K562 (cell line): ENCODE results near the gene PRODH2. TPM values are rescaled to one million over a fixed set of nuclear protein-coding genes. Genes with fewer than 3 reads are reported as not detected.

Experiments used
- ATAC-seq: fragments of 200-7000 bp; cut with Tn5 transposase; 3 replicates; pipeline ENCODE4 v1.9.1; 2020; ENCODE audit warnings: moderate library complexity
- BruUV-seq: library from RNA; stranded (reverse); fragments of 400-500 nt; replicated peaks from 2 replicates; lab custom pipeline; 2021; lab: Mats Ljungman, UMichigan
- CTCF ChIA-PET: fragments of 300-600 bp; formaldehyde crosslinking; extraction: SDS; loops from one replicate; lab custom pipeline; 2021; ENCODE audit warnings: low intra/inter-chr PET ratio; lab: Yijun Ruan, JAX
- POLR2A ChIA-PET: fragments of 300-600, 350-650 bp; sonication (Branson Sonifier 250); formaldehyde crosslinking; extraction: SDS; loops from one replicate; lab custom pipeline; 2021; ENCODE audit warnings: antibody characterized with exemption, inconsistent platforms; lab: Yijun Ruan, JAX
- DNase-seq, 4 experiments: peaks; one replicate each; pipeline versions ENCODE4 v3.0.0 to v3.0.0-alpha.2; 2011 to 2018; ENCODE audit warnings: low spot score in 3 of 4, mixed read lengths in 3 of 4; ENCODE audit errors: extremely low read depth in 1 of 4
- FAIRE-seq: peaks from 2 replicates; lab custom pipeline; 2011; peaks lifted over from hg19 to GRCh38; lab: Jason Lieb, UNC
- H2AFZ ChIP-seq: 2 replicates; pipeline ENCODE4 v1.6.0; 2011; ENCODE audit warnings: low read depth, low read length, control low read depth, inconsistent platforms
- H3K27ac ChIP-seq: fragments of 200-600 bp; 3 replicates; pipeline ENCODE4 v1.8.0; 2011; ENCODE audit warnings: low read depth, mild to moderate bottlenecking, control low read depth, inconsistent platforms, low read length, moderate library complexity, mixed read lengths; ENCODE audit errors: extremely low read depth
- H3K27me3 ChIP-seq, 2 experiments: fragments of 300-600 bp in 1 of 2; 2 replicates in 1 of 2; 3 replicates in 1 of 2; pipeline versions ENCODE4 v1.6.0 to v1.8.0; 2011; ENCODE audit warnings: inconsistent platforms in 2 of 2, low read length in 2 of 2, mild to moderate bottlenecking in 1 of 2, mixed read lengths in 1 of 2, moderate library complexity in 1 of 2; ENCODE audit not compliant: control insufficient read depth in 2 of 2, insufficient read depth in 2 of 2
- H3K36me3 ChIP-seq: fragments of 300-600 bp; 3 replicates; pipeline ENCODE4 v1.8.0; 2011; ENCODE audit warnings: mild to moderate bottlenecking, low read length, inconsistent platforms; ENCODE audit not compliant: control insufficient read depth, insufficient read depth
- H3K4me1 ChIP-seq, 2 experiments: fragments of 200-600 bp in 1 of 2; replicated peaks in 1 of 2; 2 replicates in 1 of 2; 3 replicates in 1 of 2; pipeline versions ENCODE4 v1.5.1 to v1.8.0; 2011; ENCODE audit warnings: inconsistent platforms in 2 of 2, low read length in 2 of 2, mild to moderate bottlenecking in 1 of 2, mixed read lengths in 1 of 2, moderate library complexity in 1 of 2; ENCODE audit not compliant: control insufficient read depth in 2 of 2, insufficient read depth in 2 of 2
- H3K4me2 ChIP-seq: 2 replicates; pipeline ENCODE4 v1.6.1; 2011; ENCODE audit warnings: low read length, control low read depth, inconsistent platforms, mixed read lengths; ENCODE audit not compliant: insufficient read depth
- H3K4me3 ChIP-seq: fragments of 200-600 bp; sonication (generic), shearing (Covaris generic); 2 replicates; pipeline ENCODE4 v1.5.1; 2016; ENCODE audit warnings: control low read depth, inconsistent platforms
- H3K79me2 ChIP-seq: fragments of 200-600 bp; 3 replicates; pipeline ENCODE4 v1.8.0; 2011; ENCODE audit warnings: low read length, inconsistent platforms; ENCODE audit not compliant: control insufficient read depth, insufficient read depth
- H3K9ac ChIP-seq, 2 experiments: 2 replicates each; pipeline versions ENCODE4 v1.6.0 to v1.6.1; 2011; ENCODE audit warnings: low read depth in 2 of 2, low read length in 2 of 2, control low read depth in 1 of 2, inconsistent platforms in 1 of 2, mild to moderate bottlenecking in 1 of 2, mixed read lengths in 1 of 2; ENCODE audit not compliant: insufficient read depth in 1 of 2
- H3K9me1 ChIP-seq: one replicate; pipeline ENCODE4 v1.6.0; 2011; ENCODE audit warnings: inconsistent platforms, mild to moderate bottlenecking, low read length, moderate library complexity; ENCODE audit not compliant: control insufficient read depth, insufficient read depth
- H3K9me3 ChIP-seq: replicated peaks from 2 replicates; pipeline ENCODE4 v1.5.1; 2011; ENCODE audit warnings: low read depth, low read length, inconsistent platforms; ENCODE audit not compliant: control insufficient read depth, insufficient read depth
- H4K20me1 ChIP-seq: replicated peaks from 2 replicates; pipeline ENCODE4 v1.6.1; 2011; ENCODE audit warnings: low read length, inconsistent platforms, mixed read lengths; ENCODE audit not compliant: control insufficient read depth, insufficient read depth
- CREB5 ChIP-seq: fragments of 250-450 bp; sonication (Bioruptor Pico); IDR thresholded peaks from 2 replicates; pipeline ENCODE4 v1.5.0; 2020; ENCODE audit warnings: mild to moderate bottlenecking
- DNMT1 ChIP-seq: fragments of 450-650 bp; IDR thresholded peaks from 2 replicates; pipeline ENCODE4 v1.6.1; 2016; ENCODE audit warnings: antibody characterized with exemption, mild to moderate bottlenecking
- ETS1 ChIP-seq: conservative IDR thresholded peaks from 2 replicates; pipeline ENCODE4 v1.6.1; 2011; ENCODE audit warnings: low read depth, mild to moderate bottlenecking, low read length; ENCODE audit not compliant: control insufficient read depth
- FIP1L1 ChIP-seq: fragments of 200-400 bp; formaldehyde crosslinking; IDR thresholded peaks from 2 replicates; pipeline ENCODE4 v1.6.1; 2018; ENCODE audit warnings: mild to moderate bottlenecking, low read depth, low read length; ENCODE audit not compliant: poor library complexity, severe bottlenecking
- FOXO4 ChIP-seq: fragments of 450-650 bp; formaldehyde crosslinking; IDR thresholded peaks from 2 replicates; pipeline ENCODE4 v1.4.0; 2020; ENCODE audit warnings: mild to moderate bottlenecking, moderate library complexity
- PBX2 ChIP-seq, 2 experiments: IDR thresholded peaks in 1 of 2; conservative IDR thresholded peaks in 1 of 2; 2 replicates each; pipeline ENCODE4 v1.6.1; 2016; ENCODE audit warnings: low read depth in 2 of 2, mild to moderate bottlenecking in 1 of 2, missing compliant biosample characterization in 1 of 2, missing genetic modification characterization in 1 of 2, moderate library complexity in 1 of 2
- PHF20 ChIP-seq: fragments of 450-650 bp; IDR thresholded peaks from 2 replicates; pipeline ENCODE4 v1.6.1; 2018; ENCODE audit not compliant: partially characterized antibody
- RBFOX2 ChIP-seq: fragments of 200-400 bp; formaldehyde crosslinking; IDR thresholded peaks from 2 replicates; pipeline ENCODE4 v1.6.1; 2017; ENCODE audit warnings: low read depth, mild to moderate bottlenecking, low read length, moderate library complexity
- SMARCE1 ChIP-seq: fragments of 450-650 bp; IDR thresholded peaks from 2 replicates; pipeline ENCODE4 v1.7.1; 2016; ENCODE audit warnings: mild to moderate bottlenecking
- ZNF398 ChIP-seq: fragments of 250-450 bp; sonication (Bioruptor Pico); IDR thresholded peaks from 2 replicates; pipeline ENCODE4 v1.8.0; 2021; ENCODE audit warnings: moderate library complexity, mild to moderate bottlenecking, inconsistent platforms
- ZNF512 ChIP-seq: IDR thresholded peaks from 2 replicates; pipeline ENCODE4 v1.6.1; 2016; ENCODE audit warnings: missing genetic modification characterization, missing compliant biosample characterization
- WGBS: fragments of 100-300 bp; shearing (Covaris generic); methylation state at CpG from one replicate; pipeline ENCODE4 v1.1.6; 2016; ENCODE audit warnings: low coverage, mixed read lengths; ENCODE audit not compliant: insufficient coverage; ENCODE audit errors: missing lambda C conversion rate; 5-methylcytosine and 5-hydroxymethylcytosine counted together
- in situ Hi-C: fragments of 300-500 bp; cut with MboI; formaldehyde crosslinking; loops from 4 replicates; pipeline ENCODE4 v1.15.0; 2018; ENCODE audit warnings: inconsistent platforms, mixed read lengths
- intact Hi-C: fragments of 100-400 bp; cut with micrococcal nuclease; formaldehyde crosslinking; loops from 2 replicates; pipeline ENCODE4 v1.14.2; 2022
- polyA plus RNA-seq, 8 experiments: library from polyadenylated mRNA; depleted of rRNA in 4 of 8; stranded (reverse) in 5 of 8; unstranded in 3 of 8; fragments of >200 nt; fragmentation: Nextera tagmentation in 2 of 8; fragmentation: Illumina TruSeq in 1 of 8; extraction: Ambion mirVana in 2 of 8; extraction: Trizol in 1 of 8; gene quantifications; 2 replicates each; pipeline versions ENCODE4 v1.2.1 to v1.2.3, GENCODE V29; 2011 to 2014; ENCODE audit warnings: inconsistent platforms in 1 of 8, missing spikeins in 1 of 8
- total RNA-seq, 7 experiments: library from RNA; depleted of rRNA in 6 of 7; stranded (reverse); fragments of >200 nt in 6 of 7; fragmentation: Illumina TruSeq in 2 of 7; extraction: Trizol in 2 of 7; gene quantifications; 2 replicates each; pipeline versions ENCODE4 v1.2.1 to v1.2.3, GENCODE V29; 2011 to 2021; ENCODE audit warnings: low replicate concordance in 1 of 7

PRODH2 gene
- total and polyA plus RNA-seq, 9 of the 15 experiments (the other 6 are each of a cell fraction or from before 2014, with no cell fraction given): not detected

- Histone ChIP-seq H3K4me3 (no peak overlapping the region), H3K4me1 (peaks cover 0 to 54% of the 10 kb centered on the region in 2 experiments; a peak in 3 of 5 replicates), H4K20me1 (no peaks in the 10 kb centered on the region), H3K79me2 (no peaks in the 10 kb centered on the region), H3K27ac (no peak overlapping the region), H3K9me1 (no peaks in the 10 kb centered on the region), H3K4me2 (no peak overlapping the region), H2AFZ (no peak overlapping the region), H3K27me3 (no peaks in the 10 kb centered on the region; a peak in 1 of 5 replicates), H3K9me3 (no peaks in the 10 kb centered on the region), H3K9ac (peak overlapping the region in 1 of 2 experiments; percentile 48; a peak in 1 of 4 replicates), H3K36me3 (no peaks in the 10 kb centered on the region)
- ChIA-PET CTCF (no interaction called here), POLR2A (interaction anchor here (0.6 kb wide), 1 partner anchor 82 kb away, joined by 4 read pairs; no protein-coding TSS in a partner anchor)
- ATAC-seq (no peak), DNase-seq (no peak), FAIRE-seq (no peak)
- BruUV-seq: no TSS peak
- in situ Hi-C loops (no loop called here), intact Hi-C loops (no loop called here)
- WGBS: 10% methylated on average over 6 of the region's 8 CpGs
- TF ChIP-seq ZNF512 (tag) (no peak), PBX2 (CRISPR knock-in tag; IDR thresholded peaks at IDR 0.05; ENCODE audit: low read depth) (no peak), PBX2 (tag; conservative IDR thresholded peaks at IDR 0.05; ENCODE audit: low read depth) (no peak), FOXO4 (CRISPR knock-in tag) (no peak), ETS1 (no peak), SMARCE1 (no peak), RBFOX2 (no peak), ZNF398 (CRISPR knock-in tag) (no peak), PHF20 (no peak), DNMT1 (no peak), FIP1L1 (no peak), CREB5 (no peak)
These were observed 19.8 kb downstream of the PRODH2 start for GRCh38 chr19:35792888-35793287.
